ENCODE measurements around the gene ZFP69B. TPM values are rescaled to one million over a fixed set of nuclear protein-coding genes. Genes with fewer than 3 reads are reported as not detected.

The ZFP69B gene
- total RNA-seq, 1 experiment from 2014 or later = 5.2 TPM

Other genes starting within 250 kb of the ZFP69B start
- gene TMCO2, start 202.5 kb upstream of the ZFP69B start, total RNA-seq (2014; rRNA removed; shearing (Covaris generic)) = not detected in 2 replicates
- 88.5 and 123 TPM in 2 replicates for gene ZMPSTE24, start 192.2 kb upstream of the ZFP69B start, total RNA-seq (2014; rRNA removed; shearing (Covaris generic))
- gene COL9A2, start 133.2 kb upstream of the ZFP69B start, total RNA-seq (2014; rRNA removed; shearing (Covaris generic)) = 0.85 and 1.6 TPM in 2 replicates
- gene SMAP2, start 76.7 kb upstream of the ZFP69B start, total RNA-seq (2014; rRNA removed; shearing (Covaris generic)) = 23.1 and 24.1 TPM in 2 replicates
- gene ZFP69, start 26.8 kb downstream of the ZFP69B start, total RNA-seq (2014; rRNA removed; shearing (Covaris generic)) = 2.3 and 4.2 TPM in 2 replicates
- gene EXO5, start 58.3 kb downstream of the ZFP69B start, total RNA-seq (2014; rRNA removed; shearing (Covaris generic)) = 8.7 and 20.9 TPM in 2 replicates
- gene ZNF684, start 81.2 kb downstream of the ZFP69B start, total RNA-seq (2014; rRNA removed; shearing (Covaris generic)) = 3.2 and 6.1 TPM in 2 replicates
- 5.9 and 7.5 TPM in 2 replicates for gene RIMS3, start 215.2 kb downstream of the ZFP69B start, total RNA-seq (2014; rRNA removed; shearing (Covaris generic))
- 30.7 and 45.8 TPM in 2 replicates for gene NFYC, start 241.2 kb downstream of the ZFP69B start, total RNA-seq (2014; rRNA removed; shearing (Covaris generic))